ENCODE measurements around the gene DOCK1.

Gene DOCK1

DNA sequence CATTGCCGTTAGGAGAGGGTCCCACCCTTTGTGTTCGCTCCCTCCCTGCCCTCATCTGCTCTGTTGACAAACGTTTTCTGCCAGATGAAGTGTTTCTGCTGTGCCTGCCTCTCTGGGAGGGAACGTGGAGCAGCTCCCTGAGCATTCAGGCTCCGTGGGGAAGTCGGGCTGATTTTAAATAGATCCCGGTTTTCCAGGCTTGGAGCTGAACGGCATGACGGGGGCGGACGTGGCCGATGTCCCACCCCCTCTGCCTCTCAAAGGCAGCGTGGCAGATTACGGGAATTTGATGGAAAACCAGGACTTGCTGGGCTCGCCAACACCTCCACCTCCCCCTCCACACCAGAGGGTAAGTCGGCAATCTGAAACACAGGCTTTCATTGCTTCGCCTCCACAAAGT lies 542.0 kb downstream of the DOCK1 start:
- Histone ChIP-seq H3K36me3 (ENCODE audit: control insufficient read depth, insufficient read depth, low read length) (no peaks in the 10 kb centered on the region), H3K4me1 (ENCODE audit: control insufficient read depth, insufficient read depth, low read length, poor library complexity, severe bottlenecking) (no peaks in the 10 kb centered on the region), H3K4me3 (ENCODE audit: insufficient read depth, low read depth, low read length, poor library complexity, severe bottlenecking) (no peak overlapping the region), H3K27me3 (replicated peaks; ENCODE audit: control insufficient read depth, insufficient read depth, low read length, poor library complexity, severe bottlenecking) (no peaks in the 10 kb centered on the region), H3K9me3 (ENCODE audit: control insufficient read depth, low read length) (no peaks in the 10 kb centered on the region), H3K27ac (ENCODE audit: insufficient read depth, low read length, poor library complexity, severe bottlenecking) (no peak overlapping the region)
- DNase-seq, result no peak

DNA sequence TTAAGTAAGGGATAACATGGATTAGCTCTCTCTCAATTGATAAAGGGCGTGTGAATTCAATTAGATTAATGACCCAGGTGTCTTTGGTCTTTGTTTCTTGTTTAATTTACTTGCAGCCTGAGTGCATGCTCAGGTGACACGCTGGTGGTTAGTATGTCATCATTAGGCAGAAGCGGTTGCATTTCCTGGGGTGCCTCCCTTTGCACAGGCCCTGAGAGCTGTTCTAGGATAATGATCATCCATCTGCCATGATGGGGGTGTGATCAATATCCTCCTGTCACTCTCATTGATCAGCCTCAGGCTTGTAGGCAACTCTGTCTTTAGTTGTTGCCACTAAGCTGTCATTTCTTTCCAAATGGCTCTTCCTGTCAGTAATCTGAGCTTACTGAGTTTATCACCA lies 544.3 kb downstream of the DOCK1 start:
- Histone ChIP-seq H3K9me3 (ENCODE audit: control insufficient read depth, low read length) (no peaks in the 10 kb centered on the region), H3K27me3 (replicated peaks; ENCODE audit: control insufficient read depth, insufficient read depth, low read length, poor library complexity, severe bottlenecking) (no peaks in the 10 kb centered on the region), H3K4me3 (ENCODE audit: insufficient read depth, low read depth, low read length, poor library complexity, severe bottlenecking) (no peak overlapping the region), H3K27ac (ENCODE audit: insufficient read depth, low read length, poor library complexity, severe bottlenecking) (no peak overlapping the region), H3K36me3 (ENCODE audit: control insufficient read depth, insufficient read depth, low read length) (no peaks in the 10 kb centered on the region), H3K4me1 (ENCODE audit: control insufficient read depth, insufficient read depth, low read length, poor library complexity, severe bottlenecking) (no peaks in the 10 kb centered on the region)
- DNase-seq, result no peak

GRCh38 chr10:127450644-127451043 lies 545.4 kb downstream of the DOCK1 start:
- Histone ChIP-seq H3K36me3 (ENCODE audit: control insufficient read depth, insufficient read depth, low read length) (no peaks in the 10 kb centered on the region), H3K9me3 (ENCODE audit: control insufficient read depth, low read length) (no peaks in the 10 kb centered on the region), H3K4me3 (ENCODE audit: insufficient read depth, low read depth, low read length, poor library complexity, severe bottlenecking) (no peak overlapping the region), H3K4me1 (ENCODE audit: control insufficient read depth, insufficient read depth, low read length, poor library complexity, severe bottlenecking) (no peaks in the 10 kb centered on the region), H3K27ac (ENCODE audit: insufficient read depth, low read length, poor library complexity, severe bottlenecking) (no peak overlapping the region), H3K27me3 (replicated peaks; ENCODE audit: control insufficient read depth, insufficient read depth, low read length, poor library complexity, severe bottlenecking) (no peaks in the 10 kb centered on the region)
- DNase-seq, result no peak

DNA sequence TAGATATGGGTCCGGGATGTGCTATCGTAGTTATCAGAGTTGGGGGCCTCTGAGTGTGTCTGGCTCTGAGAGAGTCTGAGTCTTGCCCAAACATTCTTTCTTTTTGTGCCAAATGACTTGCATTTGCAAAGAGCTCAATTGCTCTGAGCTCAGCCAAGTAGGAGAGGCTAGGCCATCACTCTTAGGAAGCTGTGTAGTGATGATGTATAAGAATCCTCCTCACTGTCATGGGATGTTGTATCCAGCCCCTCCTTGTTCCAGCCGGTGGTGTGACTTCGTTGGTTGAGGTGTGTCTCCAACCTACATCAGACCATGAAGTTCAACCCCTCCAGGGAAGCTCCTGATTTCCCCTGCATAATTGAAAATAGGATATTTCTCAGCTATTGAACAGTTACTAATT lies 546.4 kb downstream of the DOCK1 start:
- H3K4me1 ChIP-seq (ENCODE audit: control insufficient read depth, insufficient read depth, low read length, poor library complexity, severe bottlenecking), result no peaks in the 10 kb centered on the region

GRCh38 chr10:127452568-127452967 lies 547.3 kb downstream of the DOCK1 start:
- Histone ChIP-seq H3K4me1 (ENCODE audit: control insufficient read depth, insufficient read depth, low read length, poor library complexity, severe bottlenecking) (no peaks in the 10 kb centered on the region), H3K9me3 (ENCODE audit: control insufficient read depth, low read length) (no peaks in the 10 kb centered on the region), H3K27me3 (replicated peaks; ENCODE audit: control insufficient read depth, insufficient read depth, low read length, poor library complexity, severe bottlenecking) (no peaks in the 10 kb centered on the region), H3K36me3 (ENCODE audit: control insufficient read depth, insufficient read depth, low read length) (no peaks in the 10 kb centered on the region), H3K4me3 (ENCODE audit: insufficient read depth, low read depth, low read length, poor library complexity, severe bottlenecking) (no peak overlapping the region), H3K27ac (ENCODE audit: insufficient read depth, low read length, poor library complexity, severe bottlenecking) (no peak overlapping the region)
- DNase-seq, result no peak

More for the DNA sequence above, 546.4 kb downstream of the DOCK1 start:
- no peak for DNase-seq
- Histone ChIP-seq H3K4me3 (ENCODE audit: insufficient read depth, low read depth, low read length, poor library complexity, severe bottlenecking) (no peak overlapping the region), H3K9me3 (ENCODE audit: control insufficient read depth, low read length) (no peaks in the 10 kb centered on the region), H3K27me3 (replicated peaks; ENCODE audit: control insufficient read depth, insufficient read depth, low read length, poor library complexity, severe bottlenecking) (no peaks in the 10 kb centered on the region), H3K27ac (ENCODE audit: insufficient read depth, low read length, poor library complexity, severe bottlenecking) (no peak overlapping the region), H3K36me3 (ENCODE audit: control insufficient read depth, insufficient read depth, low read length) (no peaks in the 10 kb centered on the region)

DNA sequence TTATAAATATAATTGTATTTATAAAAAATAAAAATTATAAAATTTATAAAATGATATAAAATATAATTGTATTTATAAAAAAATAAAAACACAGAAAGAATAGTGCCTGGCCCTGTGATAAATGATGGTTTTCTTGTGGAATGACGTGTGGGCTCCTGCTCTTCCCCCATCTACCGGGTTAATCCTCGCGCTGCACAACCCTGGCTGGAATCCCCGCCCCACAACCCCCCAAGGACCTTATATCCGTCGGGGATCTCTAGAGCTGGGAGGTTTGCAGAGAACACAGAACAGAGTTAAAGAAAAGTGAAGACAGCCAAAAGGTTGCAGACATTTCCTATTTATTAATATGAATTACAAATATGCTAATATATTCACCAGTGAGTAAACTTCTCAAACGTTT lies 548.5 kb downstream of the DOCK1 start:
- no peak overlapping the region for H3K27ac ChIP-seq (ENCODE audit: insufficient read depth, low read length, poor library complexity, severe bottlenecking)
- no peaks in the 10 kb centered on the region for H3K4me1 ChIP-seq (ENCODE audit: control insufficient read depth, insufficient read depth, low read length, poor library complexity, severe bottlenecking)
- no peak for DNase-seq
- H3K4me3 ChIP-seq (ENCODE audit: insufficient read depth, low read depth, low read length, poor library complexity, severe bottlenecking), result no peak overlapping the region
- H3K27me3 ChIP-seq (replicated peaks; ENCODE audit: control insufficient read depth, insufficient read depth, low read length, poor library complexity, severe bottlenecking), result no peaks in the 10 kb centered on the region
- no peaks in the 10 kb centered on the region for H3K9me3 ChIP-seq (ENCODE audit: control insufficient read depth, low read length)
- no peaks in the 10 kb centered on the region for H3K36me3 ChIP-seq (ENCODE audit: control insufficient read depth, insufficient read depth, low read length)

DNA sequence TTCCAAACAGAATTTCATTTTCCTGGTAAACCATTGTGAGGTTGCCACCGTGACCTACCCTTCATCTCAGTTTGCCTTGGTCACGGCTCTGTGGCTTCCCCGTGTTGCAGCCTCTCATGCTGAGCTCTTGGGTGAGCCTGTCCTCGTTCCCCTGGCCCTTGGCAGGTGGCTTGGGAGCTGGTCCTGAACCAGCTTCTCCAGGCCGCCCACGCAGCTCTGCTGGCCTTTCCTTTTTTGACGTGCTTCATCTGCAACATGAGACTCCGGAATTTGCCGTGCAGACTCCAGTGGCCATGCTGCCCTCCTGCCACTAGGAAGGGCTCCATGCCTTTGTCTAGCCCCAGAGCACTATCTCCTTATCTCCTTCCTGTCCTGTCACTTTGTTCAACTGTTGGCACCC lies 550.9 kb downstream of the DOCK1 start:
- Histone ChIP-seq H3K27ac (ENCODE audit: insufficient read depth, low read length, poor library complexity, severe bottlenecking) (no peak overlapping the region), H3K9me3 (ENCODE audit: control insufficient read depth, low read length) (no peaks in the 10 kb centered on the region), H3K27me3 (replicated peaks; ENCODE audit: control insufficient read depth, insufficient read depth, low read length, poor library complexity, severe bottlenecking) (no peaks in the 10 kb centered on the region), H3K4me3 (ENCODE audit: insufficient read depth, low read depth, low read length, poor library complexity, severe bottlenecking) (no peak overlapping the region), H3K4me1 (ENCODE audit: control insufficient read depth, insufficient read depth, low read length, poor library complexity, severe bottlenecking) (no peaks in the 10 kb centered on the region), H3K36me3 (ENCODE audit: control insufficient read depth, insufficient read depth, low read length) (no peaks in the 10 kb centered on the region)
- DNase-seq, result no peak

DNA sequence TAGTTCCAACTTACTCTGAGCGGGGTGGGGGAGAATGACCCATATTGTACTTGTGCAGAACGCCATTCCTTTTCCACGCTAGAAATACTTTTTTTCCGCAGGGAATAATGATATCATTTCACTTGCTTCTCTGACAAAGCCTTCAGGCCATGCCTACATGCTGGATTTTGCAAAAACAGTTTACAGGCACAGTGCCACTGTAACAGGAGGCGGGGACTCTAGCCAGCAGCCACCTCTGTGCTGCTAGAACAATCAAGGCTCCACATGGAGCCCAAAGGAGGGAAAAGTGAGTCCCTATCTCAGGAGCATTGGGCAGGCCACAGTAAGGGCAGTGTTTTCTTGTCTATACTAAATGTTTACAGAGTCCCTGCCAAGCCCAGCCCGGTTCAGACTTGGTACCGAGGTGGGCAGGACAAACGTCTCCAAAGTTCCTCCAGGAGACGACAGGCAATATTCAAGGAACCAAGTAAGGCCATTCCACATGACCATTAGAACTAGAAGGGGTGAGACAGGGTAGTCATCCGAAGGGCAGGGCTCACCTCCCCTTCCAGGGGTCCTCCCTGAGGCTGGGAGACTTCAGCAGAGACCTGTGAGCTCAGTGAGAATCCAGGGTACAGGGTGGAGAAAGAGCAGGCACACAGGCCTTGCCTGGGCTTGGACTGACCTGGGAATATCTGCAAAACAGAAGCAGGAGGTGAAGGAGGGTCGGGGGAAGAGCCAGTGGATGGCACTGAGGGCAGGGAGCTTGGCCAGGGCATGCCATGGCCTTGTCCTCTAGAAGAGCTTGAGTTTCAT lies 553.0 kb downstream of the DOCK1 start:
- no peaks in the 10 kb centered on the region for H3K36me3 ChIP-seq (ENCODE audit: control insufficient read depth, insufficient read depth, low read length)
- H3K27me3 ChIP-seq (replicated peaks; ENCODE audit: control insufficient read depth, insufficient read depth, low read length, poor library complexity, severe bottlenecking), result no peaks in the 10 kb centered on the region
- H3K27ac ChIP-seq (ENCODE audit: insufficient read depth, low read length, poor library complexity, severe bottlenecking), result no peak overlapping the region
- H3K4me1 ChIP-seq (ENCODE audit: control insufficient read depth, insufficient read depth, low read length, poor library complexity, severe bottlenecking), result no peaks in the 10 kb centered on the region
- DNase-seq, result no peak
- H3K4me3 ChIP-seq (ENCODE audit: insufficient read depth, low read depth, low read length, poor library complexity, severe bottlenecking), result no peak overlapping the region
- no peaks in the 10 kb centered on the region for H3K9me3 ChIP-seq (ENCODE audit: control insufficient read depth, low read length)

DNA sequence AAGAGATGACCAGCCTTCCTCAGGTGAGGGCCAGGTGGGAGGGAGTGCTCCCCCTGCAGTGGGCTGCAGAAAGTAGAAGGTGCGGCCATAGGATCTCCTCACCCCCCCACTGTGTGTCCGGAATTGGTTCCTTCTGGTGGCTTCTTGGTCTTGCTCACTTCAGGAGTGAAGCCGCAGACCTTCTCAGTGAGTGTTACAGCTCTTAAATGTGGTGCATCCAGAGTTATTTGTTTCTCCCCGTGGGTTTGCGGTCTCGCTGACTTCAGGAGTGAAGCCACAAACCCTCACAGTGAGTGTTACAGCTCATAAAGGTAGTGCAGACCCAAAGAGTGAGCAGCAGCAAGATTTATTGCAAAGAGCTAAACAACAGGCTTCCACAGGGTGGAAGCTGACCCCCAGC lies 553.6 kb downstream of the DOCK1 start:
- DNase-seq, result no peak
- no peak overlapping the region for H3K4me3 ChIP-seq (ENCODE audit: insufficient read depth, low read depth, low read length, poor library complexity, severe bottlenecking)
- no peaks in the 10 kb centered on the region for H3K9me3 ChIP-seq (ENCODE audit: control insufficient read depth, low read length)
- H3K36me3 ChIP-seq (ENCODE audit: control insufficient read depth, insufficient read depth, low read length), result no peaks in the 10 kb centered on the region
- no peaks in the 10 kb centered on the region for H3K27me3 ChIP-seq (replicated peaks; ENCODE audit: control insufficient read depth, insufficient read depth, low read length, poor library complexity, severe bottlenecking)
- no peak overlapping the region for H3K27ac ChIP-seq (ENCODE audit: insufficient read depth, low read length, poor library complexity, severe bottlenecking)
- no peaks in the 10 kb centered on the region for H3K4me1 ChIP-seq (ENCODE audit: control insufficient read depth, insufficient read depth, low read length, poor library complexity, severe bottlenecking)

- DNase-seq, result no peak
- Histone ChIP-seq H3K36me3 (ENCODE audit: control insufficient read depth, insufficient read depth, low read length) (no peaks in the 10 kb centered on the region), H3K4me1 (ENCODE audit: control insufficient read depth, insufficient read depth, low read length, poor library complexity, severe bottlenecking) (no peaks in the 10 kb centered on the region), H3K27ac (ENCODE audit: insufficient read depth, low read length, poor library complexity, severe bottlenecking) (no peak overlapping the region), H3K27me3 (replicated peaks; ENCODE audit: control insufficient read depth, insufficient read depth, low read length, poor library complexity, severe bottlenecking) (no peaks in the 10 kb centered on the region), H3K9me3 (ENCODE audit: control insufficient read depth, low read length) (no peaks in the 10 kb centered on the region), H3K4me3 (ENCODE audit: insufficient read depth, low read depth, low read length, poor library complexity, severe bottlenecking) (no peak overlapping the region)
These were observed 554.7 kb downstream of the DOCK1 start for GRCh38 chr10:127459918-127460317.

Data from effector memory CD4-positive, alpha-beta T cell (primary cell).